ENCODE data around the gene INTS6L. TPM values are rescaled to one million over a fixed set of nuclear protein-coding genes. Genes with fewer than 3 reads are reported as not detected.
"Not testable (repeated sequence)": the region's sequence is repeated elsewhere in the genome, so short reads cannot be mapped to it uniquely, and the experiment has no call there.

INTS6L gene
- total RNA-seq, 2 donors from 2014 or later = 7.2 to 25.7 TPM

DNA sequence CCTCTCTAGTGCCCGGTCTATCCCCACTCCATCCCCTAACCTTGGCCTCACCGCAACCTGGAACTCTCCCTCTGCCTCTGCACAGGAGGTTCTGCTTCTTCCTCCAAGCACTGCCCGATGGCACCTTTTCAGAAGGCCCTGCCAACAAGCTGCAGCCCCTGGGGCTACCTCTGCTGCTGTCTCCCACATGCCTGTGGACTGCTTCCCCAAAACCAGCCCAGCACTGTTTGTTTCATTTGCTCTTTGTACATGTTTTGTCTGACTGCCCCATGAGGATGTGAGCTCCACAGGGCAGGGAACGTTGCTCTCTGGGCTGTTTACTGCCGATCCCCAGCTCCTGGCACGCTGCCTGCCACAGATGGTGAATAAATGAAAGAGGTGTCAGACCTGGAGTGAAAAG lies 85.4 kb downstream of the INTS6L start:
- Histone ChIP-seq H3K4me3 (no peak overlapping the region), H3K9me3 (no peaks in the 10 kb centered on the region), H3K36me3 (no peaks in the 10 kb centered on the region), H3K4me1 (replicated peaks) (no peaks in the 10 kb centered on the region), H3K27ac (no peak overlapping the region), H3K27me3 (replicated peaks; ENCODE audit: insufficient read depth) (no peaks in the 10 kb centered on the region)
- 33% methylated on average over 6 of the region's 6 CpGs for WGBS
- TF ChIP-seq, protein P1, sequence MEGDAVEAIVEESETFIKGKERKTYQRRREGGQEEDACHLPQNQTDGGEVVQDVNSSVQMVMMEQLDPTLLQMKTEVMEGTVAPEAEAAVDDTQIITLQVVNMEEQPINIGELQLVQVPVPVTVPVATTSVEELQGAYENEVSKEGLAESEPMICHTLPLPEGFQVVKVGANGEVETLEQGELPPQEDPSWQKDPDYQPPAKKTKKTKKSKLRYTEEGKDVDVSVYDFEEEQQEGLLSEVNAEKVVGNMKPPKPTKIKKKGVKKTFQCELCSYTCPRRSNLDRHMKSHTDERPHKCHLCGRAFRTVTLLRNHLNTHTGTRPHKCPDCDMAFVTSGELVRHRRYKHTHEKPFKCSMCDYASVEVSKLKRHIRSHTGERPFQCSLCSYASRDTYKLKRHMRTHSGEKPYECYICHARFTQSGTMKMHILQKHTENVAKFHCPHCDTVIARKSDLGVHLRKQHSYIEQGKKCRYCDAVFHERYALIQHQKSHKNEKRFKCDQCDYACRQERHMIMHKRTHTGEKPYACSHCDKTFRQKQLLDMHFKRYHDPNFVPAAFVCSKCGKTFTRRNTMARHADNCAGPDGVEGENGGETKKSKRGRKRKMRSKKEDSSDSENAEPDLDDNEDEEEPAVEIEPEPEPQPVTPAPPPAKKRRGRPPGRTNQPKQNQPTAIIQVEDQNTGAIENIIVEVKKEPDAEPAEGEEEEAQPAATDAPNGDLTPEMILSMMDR (IDR thresholded peaks at IDR 0.05) = no peak
- TF ChIP-seq POLR2AphosphoS5 (IDR thresholded peaks at IDR 0.05) (no peak), POLR2A (IDR thresholded peaks at IDR 0.05) (no peak)
- no peak for DNase-seq (ENCODE audit: low spot score)
- intact Hi-C loops (cut with DNase I) = no loop called here

DNA sequence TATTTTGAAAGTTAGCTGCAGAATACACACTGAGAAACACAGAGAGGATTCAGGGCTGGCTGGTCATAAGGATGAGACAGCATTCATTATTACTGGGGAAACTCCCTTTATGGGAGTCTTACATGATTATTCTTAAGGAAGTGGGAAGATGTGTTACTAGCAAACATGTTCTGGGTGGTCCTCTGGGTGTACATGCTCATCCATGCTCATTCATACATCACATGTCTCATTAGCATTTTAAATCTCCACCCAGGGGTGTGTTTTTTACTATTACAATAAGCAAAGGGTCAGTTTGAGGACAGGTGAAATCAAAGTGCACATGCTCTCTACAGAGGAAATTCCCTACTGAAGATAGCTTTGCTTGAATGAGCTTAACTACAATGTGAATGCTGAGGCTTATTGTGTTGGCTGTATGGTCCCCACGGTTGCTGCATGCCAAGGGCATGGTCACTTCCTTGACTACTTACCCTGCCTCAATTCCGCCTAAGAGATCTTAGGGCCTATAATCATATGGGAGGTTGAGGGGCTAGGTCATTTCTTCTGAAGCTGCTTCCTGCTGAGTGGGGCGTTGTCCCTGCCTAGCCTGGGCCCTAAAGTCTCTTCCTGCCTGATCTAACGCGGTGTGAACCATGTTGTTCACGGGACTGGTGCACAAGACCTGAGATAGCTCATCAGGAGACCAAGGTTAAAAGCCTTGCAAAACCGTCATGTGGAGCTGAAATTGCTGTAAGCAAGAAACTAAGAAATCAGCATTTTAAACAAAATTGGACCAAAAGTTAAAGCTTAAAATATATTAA lies 104.1 kb downstream of the INTS6L start:
- H3K4me1 ChIP-seq (replicated peaks); H3K9me3 ChIP-seq; H3K27ac ChIP-seq; intact Hi-C loops (cut with DNase I); H3K4me3 ChIP-seq; H3K36me3 ChIP-seq; DNase-seq (ENCODE audit: low spot score); H3K27me3 ChIP-seq (replicated peaks; ENCODE audit: insufficient read depth): not testable (repeated sequence)
- WGBS = 72% methylated on average over 3 of the region's 7 CpGs

DNA sequence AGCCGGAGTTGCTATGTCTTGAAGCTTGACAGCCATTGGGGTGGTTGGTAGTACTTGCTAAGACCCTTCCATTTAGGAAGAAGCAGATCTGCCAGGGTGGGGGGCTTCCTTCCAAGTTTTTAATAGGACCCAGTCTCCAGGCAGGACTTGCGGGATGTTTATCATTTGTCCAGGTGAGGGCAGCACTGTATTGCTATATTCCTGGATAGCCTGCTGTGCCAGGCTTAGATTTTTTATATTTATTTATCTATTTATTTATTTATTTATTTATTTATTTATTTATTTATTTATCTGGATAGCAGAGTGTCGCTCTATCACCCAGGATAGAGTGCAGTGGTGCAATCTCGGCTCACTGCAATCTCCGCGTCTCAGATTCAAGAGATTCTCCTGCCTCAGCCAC lies 105.5 kb downstream of the INTS6L start:
- TF ChIP-seq, protein P1 (IDR thresholded peaks at IDR 0.05) = no peak
- TF ChIP-seq POLR2A (IDR thresholded peaks at IDR 0.05) (no peak), POLR2AphosphoS5 (IDR thresholded peaks at IDR 0.05) (no peak)
- no peak for DNase-seq (ENCODE audit: low spot score)
- Histone ChIP-seq H3K27me3 (replicated peaks; ENCODE audit: insufficient read depth) (no peaks in the 10 kb centered on the region), H3K27ac (no peak overlapping the region), H3K36me3 (no peaks in the 10 kb centered on the region), H3K4me3 (no peak overlapping the region), H3K4me1 (replicated peaks) (no peaks in the 10 kb centered on the region), H3K9me3 (no peaks in the 10 kb centered on the region)
- intact Hi-C loops (cut with DNase I) = no loop called here
- WGBS = 80% methylated on average over 6 of the region's 6 CpGs

DNA sequence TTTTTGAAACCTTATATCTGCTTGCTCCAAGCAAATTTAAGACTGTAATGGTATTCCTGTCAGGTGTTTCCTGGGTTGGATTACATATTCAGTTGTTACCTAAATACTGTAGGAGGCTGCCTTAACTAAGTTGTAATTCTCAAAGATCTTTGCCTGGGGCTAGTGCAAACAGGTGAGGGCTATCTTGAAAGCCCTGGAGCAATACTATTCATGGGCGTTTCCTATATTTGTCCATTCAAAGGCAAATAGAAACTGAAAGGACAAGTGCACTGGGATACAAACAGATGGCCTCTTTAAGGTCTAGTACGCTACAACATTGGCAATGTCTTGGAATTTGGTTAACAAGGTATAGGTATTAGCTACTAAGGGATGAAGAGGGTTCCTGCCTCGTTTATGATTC lies 108.9 kb downstream of the INTS6L start:
- Histone ChIP-seq H3K27ac (no peak overlapping the region), H3K36me3 (no peaks in the 10 kb centered on the region), H3K27me3 (replicated peaks; ENCODE audit: insufficient read depth) (no peaks in the 10 kb centered on the region), H3K4me1 (replicated peaks) (no peaks in the 10 kb centered on the region), H3K9me3 (no peaks in the 10 kb centered on the region), H3K4me3 (no peak overlapping the region)
- intact Hi-C loops (cut with DNase I) = no loop called here
- WGBS = 57% methylated on average over 3 of the region's 3 CpGs
- no peak for TF ChIP-seq POLR2A (IDR thresholded peaks at IDR 0.05)
- DNase-seq (ENCODE audit: low spot score) = no peak

Other genes starting within 250 kb of the INTS6L start
- not detected for gene ETDC, start 211.2 kb upstream of the INTS6L start, total RNA-seq
- gene ZNF75D, start 176.6 kb upstream of the INTS6L start, total RNA-seq = 10 to 100 TPM; 11.2 TPM
- 1 to 10 TPM; 4.2 to 8.4 TPM for gene ZNF449, start 175.9 kb upstream of the INTS6L start, total RNA-seq
- 10 to 100 TPM in 1 of 2 donors, 1 to 10 TPM in 1; 5.0 to 14.8 TPM for gene SMIM10L2A, start 98.7 kb upstream of the INTS6L start, total RNA-seq
- 1 to 10 TPM in 1 of 2 donors, not detected in 1; 1.0 TPM for gene CT45A1, start 193.0 kb downstream of the INTS6L start, total RNA-seq
- 10 to 100 TPM in 1 of 2 donors, not detected in 1; 12.0 TPM for gene CT45A3, start 247.5 kb downstream of the INTS6L start, total RNA-seq